OCI-LY3 (cell line): ENCODE results near the gene THRB.

ENCODE experiments used
- CTCF ChIP-seq: fragments of 200-600, 300-600 bp; sonication (generic); IDR thresholded peaks from 2 replicates; pipeline ENCODE4 v1.5.1; 2014; ENCODE audit warnings: antibody characterized with exemption, low read length, low read depth
- EZH2phosphoT487 ChIP-seq: fragments of 200-600 bp; shearing (Covaris generic); IDR thresholded peaks from 2 replicates; pipeline ENCODE4 v1.6.1; 2018; ENCODE audit warnings: antibody characterized with exemption, mixed run types, low read depth

DNA sequence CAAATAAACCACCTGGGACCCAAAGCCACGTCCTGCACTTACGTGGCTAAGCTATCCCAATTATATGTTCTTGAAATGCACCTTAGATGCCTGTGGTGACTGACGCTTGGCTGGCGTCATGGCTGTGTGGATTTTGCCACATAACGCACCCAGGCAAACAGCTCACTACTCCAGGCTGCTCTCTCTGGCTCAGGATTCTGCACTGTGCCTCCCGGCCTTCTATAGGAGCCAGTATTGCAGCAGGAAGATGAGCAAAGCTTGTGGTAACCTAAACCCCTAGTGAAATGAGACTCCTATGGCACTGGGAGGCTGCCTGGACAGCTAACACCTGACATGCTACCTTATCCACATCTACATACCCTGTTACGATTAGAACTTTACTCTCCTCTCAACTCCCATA, 179.3 kb downstream of the THRB start:
- TF ChIP-seq CTCF (no peak), EZH2phosphoT487 (no peak)
